Vagina (tissue), 2 donors: Measurements from ENCODE around the gene PASK.

Source experiments
- CTCF ChIP-seq, 3 experiments: fragments of 450-650 bp in 2 of 3; fragments of 200-600 bp in 1 of 3; sonication (generic) in 1 of 3; IDR thresholded peaks; one replicate each; pipeline ENCODE4 v1.5.1; 2017 to 2019; ENCODE audit warnings: antibody characterized with exemption in 3 of 3, mild to moderate bottlenecking in 2 of 3, moderate library complexity in 2 of 3
- POLR2AphosphoS5 ChIP-seq, 2 donors: sonication (generic); formaldehyde crosslinking; IDR thresholded peaks; one replicate each; pipeline ENCODE4 v1.9.0; 2017; ENCODE audit warnings: antibody characterized with exemption in 2 of 2, mild to moderate bottlenecking in 2 of 2, low read depth in 1 of 2; ENCODE audit not compliant: insufficient read depth in 1 of 2

DNA sequence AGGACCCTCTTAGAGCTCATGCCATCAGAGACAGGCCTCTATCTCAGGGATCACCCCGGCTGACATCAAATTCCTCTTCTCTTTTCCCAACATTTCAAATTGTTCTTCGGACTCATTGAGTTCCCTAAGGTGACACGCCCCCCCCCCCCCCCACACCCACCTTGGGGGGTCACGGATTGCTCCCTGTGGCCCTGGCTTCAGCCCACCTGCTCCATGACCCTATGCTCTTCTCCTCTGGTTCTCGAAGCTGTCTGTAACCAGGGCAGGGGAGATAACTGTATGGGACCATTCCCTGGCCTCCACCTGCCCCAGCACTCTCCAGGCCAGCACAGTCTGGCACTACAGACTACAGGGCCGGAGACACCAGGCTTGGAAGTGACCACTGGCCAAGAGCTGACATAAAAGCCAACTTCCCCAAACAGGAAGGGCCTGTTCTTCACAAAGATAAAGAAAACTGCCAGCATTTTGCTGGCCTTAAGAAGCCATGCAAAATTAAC is 54.3 kb downstream of the PASK start:
- TF ChIP-seq CTCF (IDR thresholded peaks at IDR 0.05) (no peak), POLR2AphosphoS5 (IDR thresholded peaks at IDR 0.05; ENCODE audit: insufficient read depth in 1 of 2, low read depth in 1 of 2) (no peak)
